ENCODE results near the gene ZNF23.

DNA sequence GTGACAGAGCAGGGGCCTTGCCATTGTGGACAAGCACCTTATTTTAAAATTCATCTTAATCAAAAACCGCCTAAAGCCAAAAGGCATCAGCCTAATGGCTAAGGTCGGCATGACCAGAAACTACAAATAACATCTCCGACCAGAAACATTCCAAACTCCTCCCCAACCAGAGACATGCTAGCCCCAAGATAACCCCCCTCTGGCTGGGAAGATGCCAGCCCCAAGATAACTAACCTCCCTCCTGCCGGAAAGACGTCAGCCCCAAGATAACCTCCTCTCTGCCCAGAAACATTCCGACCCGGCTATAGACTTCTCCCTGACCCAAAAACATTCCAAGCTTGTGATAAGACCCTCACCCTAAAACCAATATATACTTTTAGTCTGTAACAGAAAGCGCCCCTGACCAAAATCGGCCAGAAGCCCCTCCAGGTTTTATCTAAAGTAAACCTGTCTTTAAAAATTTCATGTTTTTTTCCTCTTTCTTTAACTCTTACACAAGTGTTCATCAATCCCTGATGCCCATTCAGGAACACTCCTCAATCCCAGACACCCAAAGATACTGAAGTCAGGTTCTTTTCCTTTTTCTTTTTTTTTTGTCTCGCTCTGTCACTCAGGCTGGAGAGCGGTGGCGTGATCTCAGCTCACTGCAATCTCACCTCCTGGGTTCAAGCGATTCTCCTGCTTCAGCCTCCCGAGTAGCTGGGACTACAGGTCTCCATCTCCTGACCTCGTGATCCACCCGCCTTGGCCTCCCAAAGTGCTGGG lies 52.9 kb downstream of the ZNF23 start:
- TF ChIP-seq, protein P1, sequence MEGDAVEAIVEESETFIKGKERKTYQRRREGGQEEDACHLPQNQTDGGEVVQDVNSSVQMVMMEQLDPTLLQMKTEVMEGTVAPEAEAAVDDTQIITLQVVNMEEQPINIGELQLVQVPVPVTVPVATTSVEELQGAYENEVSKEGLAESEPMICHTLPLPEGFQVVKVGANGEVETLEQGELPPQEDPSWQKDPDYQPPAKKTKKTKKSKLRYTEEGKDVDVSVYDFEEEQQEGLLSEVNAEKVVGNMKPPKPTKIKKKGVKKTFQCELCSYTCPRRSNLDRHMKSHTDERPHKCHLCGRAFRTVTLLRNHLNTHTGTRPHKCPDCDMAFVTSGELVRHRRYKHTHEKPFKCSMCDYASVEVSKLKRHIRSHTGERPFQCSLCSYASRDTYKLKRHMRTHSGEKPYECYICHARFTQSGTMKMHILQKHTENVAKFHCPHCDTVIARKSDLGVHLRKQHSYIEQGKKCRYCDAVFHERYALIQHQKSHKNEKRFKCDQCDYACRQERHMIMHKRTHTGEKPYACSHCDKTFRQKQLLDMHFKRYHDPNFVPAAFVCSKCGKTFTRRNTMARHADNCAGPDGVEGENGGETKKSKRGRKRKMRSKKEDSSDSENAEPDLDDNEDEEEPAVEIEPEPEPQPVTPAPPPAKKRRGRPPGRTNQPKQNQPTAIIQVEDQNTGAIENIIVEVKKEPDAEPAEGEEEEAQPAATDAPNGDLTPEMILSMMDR (IDR thresholded peaks at IDR 0.05; ENCODE audit: low read depth, low read length), result no peak
- no peak for TF ChIP-seq EZH2phosphoT487 (IDR thresholded peaks at IDR 0.05; ENCODE audit: low read depth)

All from OCI-LY3 (cell line).